Limb (tissue), 2 donors: Measurements from ENCODE around the gene DSTYK.

Source experiments
- DNase-seq, 2 donors: peaks; one replicate each; pipeline ENCODE4 v3.0.0-alpha.2; 2016; ENCODE audit errors: extremely low spot score in 2 of 2

Gene DSTYK

DNA sequence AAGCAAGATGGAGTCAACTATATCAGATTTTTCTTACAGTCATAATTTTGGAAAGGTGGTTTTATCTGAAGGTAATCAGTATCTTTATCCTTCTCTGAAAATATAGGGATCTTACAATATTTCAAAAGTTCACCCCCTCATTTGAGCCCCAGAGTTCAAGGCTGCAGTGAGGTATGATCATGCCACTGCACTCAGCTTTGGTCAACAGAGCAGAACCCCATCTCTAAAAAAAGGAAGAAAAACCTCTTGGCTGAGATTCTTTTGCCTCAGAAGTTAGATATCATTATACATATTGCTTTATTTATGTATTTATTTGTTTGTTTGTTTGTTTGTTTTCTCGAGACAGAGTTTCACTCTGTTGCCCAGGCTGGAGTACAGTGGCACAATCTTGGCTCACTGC, 78.2 kb downstream of the DSTYK start:
- no peak for DNase-seq

DNA sequence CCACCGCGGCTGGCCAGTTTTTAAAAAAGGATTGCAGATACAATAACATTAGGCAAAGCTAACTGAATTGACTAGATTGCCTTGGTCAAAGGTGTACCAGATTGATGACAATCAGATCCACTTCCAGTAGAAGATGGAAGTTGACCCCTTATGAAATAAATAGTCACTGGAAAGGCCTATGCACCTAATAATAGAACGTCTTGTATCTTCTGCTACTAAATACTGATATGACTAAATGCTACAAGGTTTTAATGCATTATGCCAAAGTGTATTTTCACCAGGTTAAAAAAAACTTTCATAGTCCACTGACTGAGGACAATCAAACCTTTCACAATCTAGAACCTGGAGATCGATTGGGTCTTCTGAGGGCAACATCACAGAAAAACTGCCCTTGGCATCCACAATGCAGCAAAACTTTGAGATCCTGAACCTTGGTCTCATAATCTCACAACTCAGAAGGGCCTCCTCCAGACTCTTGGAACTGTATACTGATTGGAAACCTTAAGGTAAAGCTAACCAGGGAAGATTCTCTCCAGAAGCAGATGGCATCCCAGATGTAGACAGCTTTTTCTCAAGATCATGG, 82.0 kb downstream of the DSTYK start:
- DNase-seq: no peak

DNA sequence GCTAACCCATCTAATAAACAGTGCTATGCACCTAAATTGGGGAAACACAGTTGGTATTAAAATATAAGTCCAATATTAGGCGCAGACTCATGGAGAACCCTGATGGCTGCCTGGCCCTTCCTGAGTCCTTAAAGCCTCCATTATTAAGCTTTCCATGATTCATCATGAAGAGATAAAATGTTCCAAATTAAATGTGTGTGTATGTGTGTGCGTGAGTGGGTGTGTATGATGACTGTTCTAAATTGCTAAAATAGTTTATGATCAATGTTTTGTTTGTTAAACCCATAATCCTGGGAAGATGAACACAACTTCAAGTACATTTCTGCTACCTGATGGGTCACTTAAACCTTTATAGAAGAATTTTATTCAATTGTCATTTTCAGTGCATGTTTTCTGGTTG, 83.5 kb downstream of the DSTYK start:
- DNase-seq: no peak

DNA sequence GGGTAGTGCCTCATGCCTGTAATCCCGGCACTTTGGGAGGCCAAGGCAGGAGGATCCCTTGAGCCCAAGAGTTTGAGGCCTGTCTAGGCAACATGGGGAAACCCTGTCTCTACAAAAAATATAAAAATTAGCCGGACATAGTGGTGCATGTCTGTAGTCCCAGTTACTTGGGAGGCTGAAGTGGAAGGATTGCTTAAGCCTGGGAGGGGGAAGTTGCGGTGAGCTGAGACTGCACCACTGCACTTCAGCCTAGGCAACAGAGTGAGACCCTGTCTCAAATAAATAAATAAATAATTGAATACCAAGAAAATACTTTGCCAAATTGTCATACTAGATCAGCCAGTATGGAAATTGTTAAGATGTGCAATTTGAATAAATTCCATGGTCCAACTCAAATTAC, 83.9 kb downstream of the DSTYK start:
- no peak for DNase-seq

DNA sequence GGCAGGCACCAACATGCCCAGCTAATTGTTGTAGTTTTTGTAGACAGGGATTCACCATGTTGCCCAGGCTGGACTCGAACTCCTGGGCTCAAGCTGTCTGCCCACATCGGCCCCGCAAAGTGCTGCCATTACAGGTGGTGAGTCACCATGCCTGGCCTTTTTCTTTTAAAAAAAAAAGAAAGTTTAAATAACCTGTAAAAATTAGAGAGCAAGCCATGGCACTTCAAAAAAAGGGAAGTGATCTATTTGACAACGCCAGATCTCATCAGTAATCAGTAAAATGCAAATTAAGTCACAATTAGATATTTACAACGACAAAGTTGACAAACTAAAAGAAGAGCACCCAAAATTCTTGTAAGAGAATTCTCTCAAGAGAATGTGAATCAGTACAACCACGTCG, 86.8 kb downstream of the DSTYK start:
- DNase-seq: no peak

DNA sequence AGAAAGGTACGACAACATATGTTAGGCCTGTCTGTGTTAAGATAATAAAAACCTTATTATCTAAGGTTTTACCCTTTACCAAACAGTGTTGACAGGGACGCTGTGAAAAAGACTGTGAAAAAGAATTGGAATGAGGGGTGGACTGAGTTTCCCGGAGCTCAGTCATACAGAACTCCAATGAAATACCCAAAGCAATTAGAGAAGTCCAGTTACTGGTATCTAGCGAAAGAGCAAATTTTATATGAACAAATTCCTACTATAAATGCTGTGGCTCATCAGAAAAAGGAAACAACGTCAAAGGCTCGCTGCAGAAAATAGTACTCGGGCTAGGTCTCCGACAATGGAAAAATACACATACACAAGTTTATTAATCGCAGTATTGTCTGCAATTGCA, 89.0 kb downstream of the DSTYK start:
- no peak for DNase-seq

DNA sequence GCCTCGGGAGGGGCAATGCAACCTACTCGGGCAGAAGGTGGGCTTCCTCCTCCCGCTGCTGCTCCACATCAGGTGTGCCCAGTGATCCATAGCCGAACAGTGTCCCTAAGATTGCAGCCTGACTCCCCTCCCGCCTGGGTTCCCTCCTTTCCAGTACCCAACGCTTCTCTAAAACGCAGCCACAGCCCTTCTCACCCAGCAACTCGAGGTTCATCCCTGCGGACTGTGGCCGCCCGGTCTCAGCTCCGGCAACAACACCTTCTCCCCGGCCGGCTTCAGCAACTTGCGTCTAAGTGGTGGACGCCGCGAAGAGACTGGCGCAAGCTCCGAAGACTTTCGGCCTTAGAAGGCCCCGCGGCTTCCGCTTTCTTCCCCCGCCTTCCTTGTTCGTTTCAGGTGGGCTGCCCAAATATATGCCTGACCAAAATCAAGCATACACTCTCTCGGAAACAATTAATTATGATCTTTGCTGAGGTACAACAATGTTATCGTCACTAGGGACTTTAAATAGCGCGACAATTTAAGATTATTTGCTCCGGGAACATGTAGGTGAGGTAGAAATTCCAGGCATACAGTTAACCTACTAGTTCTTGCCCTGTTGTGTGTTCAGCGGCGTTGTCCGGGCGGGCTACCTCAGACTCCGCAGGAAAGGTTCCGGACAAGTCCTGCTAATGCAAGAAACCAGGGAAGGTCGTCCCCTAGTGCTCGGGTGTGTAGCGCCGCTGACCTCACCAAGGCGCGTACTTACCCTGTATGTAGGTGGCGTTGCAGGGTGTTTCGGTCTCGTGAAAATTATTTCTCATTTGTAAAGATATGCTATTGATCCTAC, 89.6 kb downstream of the DSTYK start, which contains the start of gene RBBP5:
RBBP5 (minus strand) TSS at position 319 of the 829 bp plus-strand sequence; CDS start at position 214, 105 bp downstream.
- peak; percentile 94 to 96 for DNase-seq

DNA sequence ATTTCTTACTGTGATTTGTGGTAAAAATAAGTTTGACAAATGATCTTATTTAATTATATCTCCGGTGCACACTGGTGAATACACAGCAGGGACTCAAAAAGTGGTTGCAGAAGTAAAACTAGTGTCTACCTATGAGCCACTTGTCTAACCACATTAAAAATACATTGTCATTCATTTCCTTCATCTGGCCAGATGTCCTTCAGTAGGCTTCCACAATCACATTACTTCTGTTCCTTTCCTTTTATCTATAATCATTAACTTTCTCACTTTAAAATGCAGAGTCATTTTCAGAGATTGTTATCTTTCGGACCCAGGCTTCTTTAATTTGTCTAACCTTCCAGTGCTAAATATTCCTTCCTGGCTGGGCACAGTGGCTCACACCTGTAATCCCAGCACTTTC, 92.8 kb downstream of the DSTYK start:
- DNase-seq: no peak

DNA sequence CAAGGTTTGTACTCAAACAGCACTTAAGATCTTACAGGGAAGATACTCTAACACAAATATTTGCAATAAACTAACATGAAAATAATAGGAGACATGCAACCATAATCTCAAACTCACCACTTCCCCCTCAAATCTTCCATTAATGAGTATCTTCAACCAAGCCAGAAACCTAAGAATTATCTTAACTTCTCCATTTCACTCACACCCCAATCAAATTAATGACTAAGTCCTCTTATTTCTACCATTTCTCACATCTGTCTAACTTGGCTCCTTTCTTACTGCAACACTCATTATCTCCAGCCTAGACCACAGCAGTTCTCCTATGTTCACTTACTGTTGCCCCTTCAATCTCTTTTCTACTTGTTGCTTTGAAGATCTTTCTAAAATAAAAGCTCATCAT, 100.1 kb downstream of the DSTYK start:
- no peak for DNase-seq

DNA sequence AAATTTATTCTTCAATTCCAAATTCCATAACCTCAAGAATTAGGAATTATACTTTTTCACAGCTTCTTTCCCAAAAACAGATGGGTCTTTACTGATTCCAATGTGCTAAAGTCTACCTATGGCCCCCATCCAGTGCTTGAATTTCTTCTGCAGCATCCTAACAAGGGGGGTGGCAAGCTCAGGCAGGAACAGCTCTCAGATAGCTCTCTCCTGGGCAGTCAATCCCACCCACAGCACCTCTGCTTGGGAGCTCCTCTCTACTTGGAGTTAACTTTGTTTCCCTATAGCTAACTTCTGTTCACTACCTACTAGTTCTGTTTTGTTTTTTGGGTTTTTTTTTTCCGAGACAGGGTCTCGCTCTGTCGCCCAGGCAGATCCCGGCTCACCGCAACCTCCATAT, 101.8 kb downstream of the DSTYK start:
- DNase-seq: no peak

DNA sequence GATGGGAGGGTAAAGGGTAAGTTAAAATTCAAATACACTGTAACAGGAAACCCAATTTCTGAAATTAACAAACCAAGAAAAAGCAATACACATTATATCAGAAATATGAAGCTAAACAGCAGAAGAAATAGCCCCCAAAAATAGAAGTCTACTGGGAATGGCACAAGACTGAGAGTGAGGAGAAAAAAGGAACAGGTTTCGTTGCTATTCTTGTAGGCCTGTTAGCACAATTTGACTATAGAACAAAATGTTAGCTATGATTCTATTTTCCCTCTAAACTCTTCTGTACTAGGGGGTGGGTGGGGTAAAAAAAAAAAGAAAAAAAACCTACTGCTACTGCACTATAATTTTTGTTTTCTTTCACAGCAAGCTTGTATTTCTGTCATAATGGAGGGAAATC, 102.2 kb downstream of the DSTYK start:
- no peak for DNase-seq

DNA sequence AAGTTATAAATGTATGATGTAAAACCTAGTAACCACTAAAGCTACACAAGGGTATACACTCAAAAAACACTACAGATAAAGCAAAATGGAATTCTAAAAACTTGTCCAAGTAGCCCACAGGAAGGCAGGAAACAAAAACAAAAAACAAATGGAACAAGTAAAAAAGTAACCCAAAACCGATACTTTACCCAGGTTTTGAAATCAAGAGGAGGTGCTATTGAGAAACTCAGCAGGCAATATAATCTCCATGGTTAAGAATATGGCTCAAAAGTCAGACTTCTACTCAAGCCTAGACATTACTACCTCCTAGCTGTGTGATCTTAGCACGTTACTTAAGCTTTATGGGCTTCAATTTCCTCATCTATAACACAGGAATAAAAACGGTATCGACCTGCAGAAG, 103.0 kb downstream of the DSTYK start:
- no peak for DNase-seq

DNA sequence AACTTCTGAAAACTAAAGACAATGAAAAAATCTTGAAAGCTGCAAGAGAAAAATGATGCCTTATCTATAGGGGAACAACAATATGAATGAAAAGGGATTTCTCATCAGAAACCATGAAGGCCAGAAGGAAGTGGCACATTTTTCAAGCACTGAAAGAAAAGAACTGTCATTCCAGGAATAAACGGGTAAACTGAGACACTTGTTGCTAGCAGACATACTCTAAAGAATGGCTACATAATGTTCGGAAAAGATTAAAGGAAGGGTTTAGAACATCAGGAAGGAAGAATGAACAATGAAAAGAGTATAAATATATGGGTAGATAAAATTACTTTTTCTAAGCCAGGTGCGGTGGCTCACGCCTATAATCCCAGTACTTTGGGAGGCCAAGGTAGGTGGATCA, 104.2 kb downstream of the DSTYK start:
- no peak for DNase-seq

DNA sequence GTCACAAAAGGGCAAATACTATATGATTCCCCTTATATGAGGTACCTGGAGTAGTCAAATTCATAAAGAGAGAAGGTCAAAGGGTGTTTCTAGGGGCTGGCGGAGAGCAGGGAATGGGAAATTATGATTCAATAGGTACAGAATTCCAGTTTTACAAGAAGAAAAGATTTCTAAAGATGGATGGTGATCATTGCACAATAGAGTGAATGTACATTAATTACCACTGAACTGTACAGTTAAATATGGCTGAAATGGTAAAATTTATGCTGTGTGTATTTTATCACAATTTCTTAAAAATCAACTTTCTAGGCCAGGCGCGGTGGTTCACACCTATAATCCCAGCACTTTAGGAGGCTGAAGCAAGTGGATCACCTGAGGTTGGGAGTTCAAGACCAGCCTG, 109.1 kb downstream of the DSTYK start:
- DNase-seq: no peak

DNA sequence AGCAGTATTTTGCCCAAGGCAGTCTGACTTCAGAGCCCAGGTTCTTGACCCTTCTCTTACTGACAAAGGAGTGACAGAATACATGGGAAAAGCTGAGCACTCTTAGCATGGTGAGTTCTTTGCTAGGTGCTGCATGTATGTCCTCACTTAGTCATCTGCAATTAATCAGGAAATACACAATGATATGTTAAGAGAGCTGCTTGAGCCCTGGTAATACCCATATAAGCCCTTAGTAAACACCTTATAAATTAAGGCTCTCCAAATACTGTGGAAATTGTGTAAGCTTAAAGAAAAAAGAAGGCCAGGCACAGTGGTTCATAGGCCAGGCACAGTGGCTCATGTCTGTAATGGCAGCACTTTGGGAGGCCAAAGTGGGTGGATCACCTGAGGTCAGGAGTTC, 113.3 kb downstream of the DSTYK start:
- DNase-seq: no peak

DNA sequence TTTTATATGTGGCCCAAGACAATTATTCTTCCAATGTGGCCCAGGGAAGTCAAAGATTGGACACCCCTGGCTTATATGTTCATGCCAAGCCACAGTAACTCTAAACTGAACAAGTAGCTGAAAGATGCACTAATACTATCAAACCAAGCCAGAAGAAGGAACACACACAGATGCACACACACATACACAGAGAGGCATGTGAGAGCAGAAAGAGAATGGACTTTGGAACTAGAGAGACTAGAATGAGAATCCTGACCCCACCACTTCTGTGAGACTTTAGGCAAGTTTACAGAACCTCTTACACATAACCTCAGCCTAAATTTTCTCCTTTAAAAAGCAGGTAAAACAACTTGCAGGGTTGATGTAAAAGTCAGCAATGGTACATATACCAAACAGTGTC, 116.1 kb downstream of the DSTYK start:
- DNase-seq: no peak
